Karpas-422 (cell line): ENCODE results near the gene SLC37A4. TPM values are rescaled to one million over a fixed set of nuclear protein-coding genes. Genes with fewer than 3 reads are reported as not detected.
"Not testable (repeated sequence)": the region's sequence is repeated elsewhere in the genome, so short reads cannot be mapped to it uniquely, and the experiment has no call there.

Experiments used
- DNase-seq: peaks from one replicate; pipeline ENCODE4 v3.0.0-alpha.2; 2015
- H2AFZ ChIP-seq: fragments of 200-600 bp; sonication (generic); 2 replicates; pipeline ENCODE4 v1.6.1; 2014; ENCODE audit warnings: antibody characterized with exemption, low read length, mixed read lengths
- H3K27ac ChIP-seq: fragments of 200-600 bp; sonication (generic); 2 replicates; pipeline ENCODE4 v1.5.1; 2014; ENCODE audit warnings: mild to moderate bottlenecking, low read length, moderate library complexity
- H3K27me3 ChIP-seq: fragments of 200-600 bp; sonication (generic); 2 replicates; pipeline ENCODE4 v1.6.1; 2014; ENCODE audit warnings: low read length, mixed read lengths
- H3K36me3 ChIP-seq: fragments of 200-600 bp; sonication (generic); 2 replicates; pipeline ENCODE4 v1.6.1; 2014; ENCODE audit warnings: low read length, mixed read lengths; ENCODE audit not compliant: insufficient read depth
- H3K4me1 ChIP-seq: fragments of 200-600 bp; sonication (generic); 2 replicates; pipeline ENCODE4 v1.6.1; 2014; ENCODE audit warnings: mild to moderate bottlenecking, low read length, mixed read lengths
- H3K4me2 ChIP-seq: fragments of 200-600 bp; sonication (generic); 2 replicates; pipeline ENCODE4 v1.6.1; 2014; ENCODE audit warnings: low read length, low read depth, mild to moderate bottlenecking; ENCODE audit not compliant: poor library complexity, severe bottlenecking
- H3K4me3 ChIP-seq: fragments of 200-600 bp; sonication (generic); 2 replicates; pipeline ENCODE4 v1.5.1; 2014; ENCODE audit warnings: mild to moderate bottlenecking, antibody characterized with exemption, low read length, mixed read lengths
- H3K79me2 ChIP-seq: fragments of 200-600 bp; sonication (generic); 2 replicates; pipeline ENCODE4 v1.6.1; 2014; ENCODE audit warnings: mild to moderate bottlenecking, low read length, mixed read lengths
- H3K9ac ChIP-seq: fragments of 200-600 bp; sonication (generic); 2 replicates; pipeline ENCODE4 v1.6.0; 2014; ENCODE audit warnings: low read length
- H3K9me2 ChIP-seq: fragments of 200-600 bp; sonication (generic), shearing (Covaris generic); replicated peaks from 2 replicates; pipeline ENCODE4 v1.6.0; 2014; ENCODE audit warnings: mild to moderate bottlenecking, low read length, moderate library complexity; ENCODE audit not compliant: insufficient read depth
- H3K9me3 ChIP-seq: fragments of 300-700, 200-600 bp; sonication (generic); 2 replicates; pipeline ENCODE4 v1.6.1; 2014; ENCODE audit warnings: low read length, mixed read lengths
- H4K20me1 ChIP-seq: fragments of 200-600 bp; sonication (generic); 2 replicates; pipeline ENCODE4 v1.6.1; 2014; ENCODE audit warnings: mild to moderate bottlenecking, antibody characterized with exemption, low read length, low read depth; ENCODE audit not compliant: insufficient read depth
- total RNA-seq: library from RNA; depleted of rRNA; stranded (reverse); fragments of >200 nt; shearing (Covaris generic); gene quantifications from 2 replicates; pipeline ENCODE4 v1.2.3, GENCODE V29; 2014; ENCODE audit warnings: low replicate concordance

Gene SLC37A4
- total RNA-seq, 1 experiment from 2014 or later = 7.4 TPM

DNA sequence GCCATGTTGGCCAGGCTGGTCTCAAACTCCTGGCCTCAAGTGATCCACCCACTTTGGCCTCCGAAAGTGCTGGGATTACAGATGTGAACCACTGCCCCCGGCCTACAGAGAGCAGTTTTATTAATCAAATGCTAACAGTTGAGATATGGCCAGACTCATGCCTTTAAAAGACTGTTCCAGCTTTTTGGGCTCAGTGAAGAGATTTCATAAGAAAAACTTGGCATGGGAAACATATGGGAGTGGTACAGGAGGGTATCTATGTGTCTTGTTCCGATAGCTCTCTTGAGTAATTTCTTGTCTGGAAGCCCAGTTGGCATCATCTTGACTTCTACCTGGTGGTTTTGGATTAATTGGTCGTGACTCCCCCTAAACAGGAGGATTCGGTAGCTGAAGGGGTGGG is 8.2 kb upstream of the SLC37A4 start:
- no peaks in the 10 kb centered on the region for H3K9me3 ChIP-seq
- no peak overlapping the region for H3K4me2 ChIP-seq
- H3K27me3 ChIP-seq = no peaks in the 10 kb centered on the region
- H4K20me1 ChIP-seq = no peaks in the 10 kb centered on the region
- no peaks in the 10 kb centered on the region for H3K36me3 ChIP-seq
- peaks cover 12% of the 10 kb centered on the region for H3K4me1 ChIP-seq
- H3K27ac ChIP-seq = no peak overlapping the region
- DNase-seq = no peak
- H3K79me2 ChIP-seq = no peaks in the 10 kb centered on the region
- no peak overlapping the region for H3K4me3 ChIP-seq
- H3K9me2 ChIP-seq = no peaks in the 10 kb centered on the region
- H3K9ac ChIP-seq = no peak overlapping the region
- H2AFZ ChIP-seq = no peak overlapping the region

DNA sequence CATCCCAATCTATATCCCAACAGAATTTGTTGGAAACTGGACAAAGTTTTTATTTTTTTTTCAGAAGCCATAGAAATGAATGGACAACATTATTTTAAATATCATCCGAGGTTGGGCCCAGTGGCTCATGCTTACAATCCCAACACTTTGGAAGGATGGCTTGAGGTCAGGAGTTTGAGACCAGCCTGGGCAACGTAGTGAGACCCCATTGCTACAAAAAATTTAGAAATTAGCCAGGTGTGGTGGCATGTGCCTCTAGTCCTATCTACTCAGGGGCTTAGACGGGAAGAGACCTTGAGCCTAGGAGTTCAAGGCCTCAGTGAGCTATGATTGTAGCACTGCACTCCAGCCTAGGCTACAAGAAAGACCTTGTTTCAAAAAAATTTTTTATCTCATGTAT is 4.1 kb upstream of the SLC37A4 start:
- Histone ChIP-seq H3K27me3 (no peaks in the 10 kb centered on the region), H3K4me1 (peaks cover 7% of the 10 kb centered on the region), H4K20me1 (no peaks in the 10 kb centered on the region), H3K9me3 (no peaks in the 10 kb centered on the region), H3K36me3 (no peaks in the 10 kb centered on the region), H3K79me2 (peaks cover under 1% of the 10 kb centered on the region; the same call in 1 of the 2 replicates), H3K4me2 (no peak overlapping the region), H3K27ac (no peak overlapping the region), H3K9ac (no peak overlapping the region), H2AFZ (no peak overlapping the region), H3K4me3 (no peak overlapping the region), H3K9me2 (no peaks in the 10 kb centered on the region)
- DNase-seq = no peak

DNA sequence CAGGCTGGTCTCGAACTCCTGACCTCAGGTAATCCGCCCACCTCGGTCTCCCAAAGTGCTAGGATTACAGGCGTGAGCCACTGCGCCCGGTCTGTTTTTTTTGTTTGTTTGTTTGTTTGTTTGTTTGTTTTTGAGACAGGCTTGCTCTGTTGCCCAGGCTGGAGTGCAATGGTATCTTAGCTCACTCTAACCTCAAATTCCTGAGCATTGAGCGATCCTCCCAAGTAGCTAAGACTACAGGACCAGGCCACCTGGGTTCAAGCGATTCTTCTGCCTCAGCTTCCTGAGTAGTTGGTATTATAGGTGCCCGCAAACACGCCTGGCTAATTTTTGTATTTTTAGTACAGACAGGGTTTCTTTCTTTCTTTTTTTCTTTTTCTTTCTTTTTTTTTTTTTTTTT is 2.7 kb upstream of the SLC37A4 start:
- H3K9me3 ChIP-seq, DNase-seq, H3K9ac ChIP-seq, H4K20me1 ChIP-seq, H3K79me2 ChIP-seq, H3K27me3 ChIP-seq, H2AFZ ChIP-seq, H3K36me3 ChIP-seq, H3K4me3 ChIP-seq, H3K9me2 ChIP-seq, H3K4me2 ChIP-seq, H3K27ac ChIP-seq: not testable (repeated sequence)
- peaks cover 16% of the 10 kb centered on the region for H3K4me1 ChIP-seq

GRCh38 chr11:119031912-119032280 is 1.2 kb upstream of the SLC37A4 start:
- no peak for DNase-seq
- Histone ChIP-seq H3K27ac (no peak overlapping the region), H3K36me3 (no peaks in the 10 kb centered on the region), H3K27me3 (no peaks in the 10 kb centered on the region), H4K20me1 (no peaks in the 10 kb centered on the region), H3K4me2 (no peak overlapping the region), H3K79me2 (peaks cover 10% of the 10 kb centered on the region; the same call in 1 of the 2 replicates), H3K4me1 (peaks cover 20% of the 10 kb centered on the region), H3K9ac (no peak overlapping the region), H3K9me3 (no peaks in the 10 kb centered on the region), H2AFZ (no peak overlapping the region), H3K9me2 (no peaks in the 10 kb centered on the region), H3K4me3 (no peak overlapping the region)

DNA sequence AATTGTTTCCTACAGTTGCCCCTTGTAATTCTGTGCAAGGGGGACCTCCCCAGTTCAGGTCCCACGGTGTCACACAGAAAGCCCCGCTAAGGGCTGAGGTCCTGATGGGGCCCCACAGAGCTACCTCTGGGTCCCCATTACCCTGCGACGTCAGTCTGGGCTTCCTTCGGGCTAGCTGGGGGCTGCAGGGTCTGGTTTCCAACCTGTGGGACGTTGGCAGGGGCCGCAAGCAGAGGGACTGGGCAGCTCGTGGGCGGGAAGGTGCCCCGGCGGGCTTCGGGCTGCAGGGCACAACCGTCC is 698 bp downstream of the SLC37A4 start:
- peaks cover 10% of the 10 kb centered on the region; the same call in 1 of the 2 replicates for H3K79me2 ChIP-seq
- DNase-seq = peak; percentile 46
- H2AFZ ChIP-seq = peak overlapping the region; percentile 62; the same call in 1 of the 2 replicates
- no peaks in the 10 kb centered on the region for H3K9me2 ChIP-seq
- H3K27ac ChIP-seq = no peak overlapping the region
- no peaks in the 10 kb centered on the region for H3K36me3 ChIP-seq
- H3K9me3 ChIP-seq = no peaks in the 10 kb centered on the region
- H3K4me3 ChIP-seq = peak overlapping the region; percentile 89
- H3K4me1 ChIP-seq = peaks cover 23% of the 10 kb centered on the region
- no peaks in the 10 kb centered on the region for H3K27me3 ChIP-seq
- peak overlapping the region; percentile 77 for H3K9ac ChIP-seq
- H4K20me1 ChIP-seq = no peaks in the 10 kb centered on the region
- H3K4me2 ChIP-seq = peak overlapping the region; percentile 82

DNA sequence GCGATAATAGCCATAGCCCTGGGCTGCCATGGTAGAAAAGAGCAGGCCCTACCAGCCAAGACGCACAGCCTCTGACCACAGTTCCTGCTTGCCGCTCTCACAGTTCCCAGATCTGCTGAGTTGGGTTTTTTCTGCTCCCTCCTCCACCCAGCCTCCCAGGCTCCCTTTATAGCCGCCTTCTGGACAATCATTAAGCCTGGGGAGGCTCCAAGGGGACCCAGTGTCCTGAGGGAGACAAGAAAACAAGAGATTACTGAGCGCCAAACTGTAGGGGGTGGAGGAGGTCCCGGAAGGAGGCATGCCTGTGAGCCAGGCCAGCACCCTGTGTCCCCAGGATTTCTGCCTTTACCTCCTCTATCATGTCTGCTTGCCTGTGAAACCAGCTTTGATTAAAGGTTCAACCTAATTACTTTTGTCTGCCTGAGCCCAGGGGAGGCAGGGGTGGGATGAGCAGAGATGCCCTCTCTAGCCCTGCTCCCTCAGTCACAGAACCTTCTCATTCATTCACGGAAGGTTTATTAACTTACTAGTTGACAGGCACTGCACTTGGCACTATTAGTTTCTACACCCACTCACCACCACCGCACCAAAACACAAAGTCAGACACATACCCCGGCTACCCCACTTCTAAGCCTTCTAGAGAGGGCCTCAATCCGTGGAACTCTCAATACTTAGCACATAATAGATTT is 1.2 kb downstream of the SLC37A4 start:
- Histone ChIP-seq H2AFZ (no peak overlapping the region), H3K4me3 (peak overlapping the region; percentile 89), H3K79me2 (peaks cover 10% of the 10 kb centered on the region; the same call in 1 of the 2 replicates), H3K27ac (0 out of 2 replicates have a peak overlapping the region, but pooled peaks have one; percentile 40), H3K9me3 (no peaks in the 10 kb centered on the region), H4K20me1 (no peaks in the 10 kb centered on the region), H3K9ac (peak overlapping the region; percentile 77), H3K27me3 (no peaks in the 10 kb centered on the region), H3K4me2 (peak overlapping the region; percentile 82), H3K9me2 (no peaks in the 10 kb centered on the region), H3K36me3 (no peaks in the 10 kb centered on the region), H3K4me1 (peaks cover 26% of the 10 kb centered on the region)
- DNase-seq = peak; percentile 46

- peak overlapping the region; percentile 77 for H3K9ac ChIP-seq
- H3K27ac ChIP-seq = 0 out of 2 replicates have a peak overlapping the region, but pooled peaks have one; percentile 40
- H3K27me3 ChIP-seq = no peaks in the 10 kb centered on the region
- H3K4me3 ChIP-seq = peak overlapping the region; percentile 89
- peaks cover 26% of the 10 kb centered on the region for H3K4me1 ChIP-seq
- H3K4me2 ChIP-seq = peak overlapping the region; percentile 82
- DNase-seq = no peak
- no peaks in the 10 kb centered on the region for H3K9me2 ChIP-seq
- no peak overlapping the region for H2AFZ ChIP-seq
- H4K20me1 ChIP-seq = no peaks in the 10 kb centered on the region
- no peaks in the 10 kb centered on the region for H3K36me3 ChIP-seq
- no peaks in the 10 kb centered on the region for H3K9me3 ChIP-seq
- H3K79me2 ChIP-seq = peaks cover 10% of the 10 kb centered on the region; the same call in 1 of the 2 replicates
Observed at GRCh38 chr11:119029069-119029339, 1.7 kb downstream of the SLC37A4 start.

DNA sequence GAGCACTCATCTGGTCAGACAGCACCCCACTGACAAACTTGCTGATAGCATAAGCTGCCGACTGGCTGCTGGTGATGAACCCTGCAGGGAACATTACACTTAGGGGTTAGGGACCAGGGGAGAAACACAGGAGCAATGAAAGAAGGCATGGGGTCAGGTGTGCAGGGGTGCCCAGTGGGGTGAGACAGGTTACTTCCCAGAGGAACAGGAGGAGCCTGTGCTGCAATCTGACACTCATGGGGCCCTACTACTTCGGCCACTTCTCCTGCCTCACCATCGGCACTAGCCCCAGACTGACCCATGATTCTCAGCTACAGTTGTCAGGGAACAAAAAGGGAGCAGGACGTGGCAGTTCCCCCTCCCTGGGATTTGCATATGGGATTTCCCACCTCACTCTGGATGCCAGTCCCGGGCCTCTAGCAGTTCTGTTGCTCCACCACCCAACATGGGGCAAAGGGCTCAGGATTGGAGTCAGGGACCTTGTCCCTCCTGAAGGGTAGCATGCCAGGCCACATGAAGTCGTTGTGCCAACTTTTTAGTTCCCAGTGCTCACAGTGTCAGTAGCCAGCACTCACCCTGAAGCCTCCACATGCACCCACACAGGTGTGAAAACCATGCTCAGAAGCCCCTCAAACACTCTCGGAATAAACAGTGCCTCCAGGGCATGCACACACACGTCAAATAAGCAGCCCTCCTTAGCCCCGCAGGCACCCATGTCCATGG is 2.2 kb downstream of the SLC37A4 start:
- no peaks in the 10 kb centered on the region for H3K36me3 ChIP-seq
- peak overlapping the region; percentile 77 for H3K9ac ChIP-seq
- no peaks in the 10 kb centered on the region for H3K9me2 ChIP-seq
- no peak overlapping the region for H3K27ac ChIP-seq
- peak overlapping the region; percentile 89; the same call in 1 of the 2 replicates for H3K4me3 ChIP-seq
- DNase-seq = no peak
- no peaks in the 10 kb centered on the region for H3K9me3 ChIP-seq
- no peaks in the 10 kb centered on the region for H4K20me1 ChIP-seq
- H2AFZ ChIP-seq = no peak overlapping the region
- peaks cover 26% of the 10 kb centered on the region for H3K4me1 ChIP-seq
- peaks cover 10% of the 10 kb centered on the region; the same call in 1 of the 2 replicates for H3K79me2 ChIP-seq
- H3K27me3 ChIP-seq = no peaks in the 10 kb centered on the region
- H3K4me2 ChIP-seq = peak overlapping the region; percentile 82
